Calu3 (cell line): ENCODE measurements around the gene TJAP1. TPM values are rescaled to one million over a fixed set of nuclear protein-coding genes. Genes with fewer than 3 reads are reported as not detected.

Source experiments
- BruUV-seq: library from RNA; stranded (reverse); fragments of 400-500 nt; replicated peaks from 2 replicates; lab custom pipeline; 2021; lab: Mats Ljungman, UMichigan
- CTCF ChIA-PET: fragments of 300-600 bp; sonication (Branson Sonifier 250); formaldehyde crosslinking; loops from one replicate; lab custom pipeline; 2022; ENCODE audit warnings: antibody characterized with exemption; lab: Charles Lee
- DNase-seq: peaks from one replicate; pipeline ENCODE4 v3.0.0; 2022
- H3K27ac Mint-ChIP-seq: one replicate; pipeline ENCODE4 v1.8.0; 2022; ENCODE audit warnings: mixed read lengths; ENCODE audit not compliant: unreplicated experiment
- H3K27me3 Mint-ChIP-seq: one replicate; pipeline ENCODE4 v1.8.0; 2022; ENCODE audit warnings: mixed read lengths; ENCODE audit not compliant: unreplicated experiment
- H3K36me3 Mint-ChIP-seq: one replicate; pipeline ENCODE4 v1.8.0; 2022; ENCODE audit warnings: mild to moderate bottlenecking, moderate library complexity, mixed read lengths; ENCODE audit not compliant: insufficient read depth, unreplicated experiment
- H3K4me1 Mint-ChIP-seq: one replicate; pipeline ENCODE4 v1.8.0; 2022; ENCODE audit warnings: mild to moderate bottlenecking, low read depth, mixed read lengths; ENCODE audit not compliant: unreplicated experiment
- H3K4me3 Mint-ChIP-seq: one replicate; pipeline ENCODE4 v1.8.0; 2022; ENCODE audit warnings: mild to moderate bottlenecking, low read depth, moderate library complexity, mixed read lengths; ENCODE audit not compliant: unreplicated experiment
- H3K9me3 Mint-ChIP-seq: one replicate; pipeline ENCODE4 v1.8.0; 2022; ENCODE audit warnings: low read depth, mixed read lengths; ENCODE audit not compliant: unreplicated experiment
- intact Hi-C: fragments of 100-400 bp; cut with micrococcal nuclease; formaldehyde crosslinking; loops from one replicate; pipeline ENCODE4 v1.10.0; 2022; ENCODE audit not compliant: unreplicated experiment
- total RNA-seq: library from RNA; stranded (reverse); gene quantifications from 2 replicates; pipeline ENCODE4 v1.2.3, GENCODE V29; 2022
- TF ChIP-seq, protein P1 (sequence below): fragments of 200-600 bp; IDR thresholded peaks from one replicate; pipeline ENCODE4 v1.8.0; 2022; ENCODE audit warnings: antibody characterized with exemption; ENCODE audit not compliant: unreplicated experiment

Gene TJAP1
- total RNA-seq, 1 experiment from 2014 or later = 72.3 TPM

DNA sequence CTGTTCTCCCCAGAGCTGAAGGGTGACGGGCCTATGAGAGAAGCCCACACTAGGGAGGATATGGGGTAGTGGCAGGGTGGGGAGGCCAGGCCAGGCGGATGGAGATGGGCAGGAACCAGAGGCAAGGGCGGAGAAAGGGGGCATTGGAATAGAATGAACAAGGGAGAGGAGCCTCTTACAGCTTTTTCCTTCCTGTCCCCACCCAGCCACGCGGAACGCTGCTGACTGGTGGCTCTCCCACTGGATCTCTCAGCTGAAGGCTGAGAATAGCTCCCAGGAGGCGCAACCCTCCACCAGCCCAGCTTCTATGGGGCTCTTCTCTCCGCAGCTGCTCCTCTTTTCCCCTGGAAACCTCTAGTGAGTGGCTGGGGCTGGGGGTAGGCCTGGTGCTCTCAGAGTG lies 32.8 kb upstream of the TJAP1 start:
- Mint-ChIP-seq H3K27ac (no peak overlapping the region), H3K4me3 (no peak overlapping the region), H3K27me3 (no peaks in the 10 kb centered on the region), H3K4me1 (no peaks in the 10 kb centered on the region), H3K9me3 (no peaks in the 10 kb centered on the region), H3K36me3 (peaks cover 38% of the 10 kb centered on the region)
- CTCF ChIA-PET = interaction anchor here (0.6 kb wide), 1 partner anchor 28 kb away, joined by 3 read pairs; no protein-coding TSS in a partner anchor
- intact Hi-C loops = no loop called here
- no TSS peak for BruUV-seq
- TF ChIP-seq, protein P1, sequence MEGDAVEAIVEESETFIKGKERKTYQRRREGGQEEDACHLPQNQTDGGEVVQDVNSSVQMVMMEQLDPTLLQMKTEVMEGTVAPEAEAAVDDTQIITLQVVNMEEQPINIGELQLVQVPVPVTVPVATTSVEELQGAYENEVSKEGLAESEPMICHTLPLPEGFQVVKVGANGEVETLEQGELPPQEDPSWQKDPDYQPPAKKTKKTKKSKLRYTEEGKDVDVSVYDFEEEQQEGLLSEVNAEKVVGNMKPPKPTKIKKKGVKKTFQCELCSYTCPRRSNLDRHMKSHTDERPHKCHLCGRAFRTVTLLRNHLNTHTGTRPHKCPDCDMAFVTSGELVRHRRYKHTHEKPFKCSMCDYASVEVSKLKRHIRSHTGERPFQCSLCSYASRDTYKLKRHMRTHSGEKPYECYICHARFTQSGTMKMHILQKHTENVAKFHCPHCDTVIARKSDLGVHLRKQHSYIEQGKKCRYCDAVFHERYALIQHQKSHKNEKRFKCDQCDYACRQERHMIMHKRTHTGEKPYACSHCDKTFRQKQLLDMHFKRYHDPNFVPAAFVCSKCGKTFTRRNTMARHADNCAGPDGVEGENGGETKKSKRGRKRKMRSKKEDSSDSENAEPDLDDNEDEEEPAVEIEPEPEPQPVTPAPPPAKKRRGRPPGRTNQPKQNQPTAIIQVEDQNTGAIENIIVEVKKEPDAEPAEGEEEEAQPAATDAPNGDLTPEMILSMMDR = no peak
- no peak for DNase-seq

GRCh38 chr6:43445576-43445975 lies 31.8 kb upstream of the TJAP1 start:
- BruUV-seq = no TSS peak
- Mint-ChIP-seq H3K9me3 (no peaks in the 10 kb centered on the region), H3K36me3 (peaks cover 40% of the 10 kb centered on the region), H3K27me3 (no peaks in the 10 kb centered on the region), H3K27ac (no peak overlapping the region), H3K4me1 (no peaks in the 10 kb centered on the region), H3K4me3 (no peak overlapping the region)
- TF ChIP-seq, protein P1 = no peak
- no peak for DNase-seq
- CTCF ChIA-PET = interaction anchor here (0.5 kb wide), 1 partner anchor 47 kb away, joined by 3 read pairs; no protein-coding TSS in a partner anchor
- intact Hi-C loops = no loop called here

GRCh38 chr6:43447604-43448003 lies 29.8 kb upstream of the TJAP1 start:
- Mint-ChIP-seq H3K9me3 (no peaks in the 10 kb centered on the region), H3K36me3 (peaks cover 36% of the 10 kb centered on the region), H3K27me3 (no peaks in the 10 kb centered on the region), H3K4me1 (no peaks in the 10 kb centered on the region), H3K27ac (no peak overlapping the region), H3K4me3 (no peak overlapping the region)
- CTCF ChIA-PET = no interaction called here
- no TSS peak for BruUV-seq
- intact Hi-C loops = no loop called here
- TF ChIP-seq, protein P1 = no peak
- DNase-seq = no peak

- CTCF ChIA-PET = interaction anchor here (0.6 kb wide), 1 partner anchor 128 kb away, joined by 5 read pairs; no protein-coding TSS in a partner anchor
- Mint-ChIP-seq H3K36me3 (peaks cover 41% of the 10 kb centered on the region), H3K4me3 (no peak overlapping the region), H3K4me1 (no peaks in the 10 kb centered on the region), H3K9me3 (no peaks in the 10 kb centered on the region), H3K27ac (no peak overlapping the region), H3K27me3 (peaks cover 1% of the 10 kb centered on the region)
- intact Hi-C loops = no loop called here
- TF ChIP-seq, protein P1 = no peak
- BruUV-seq = no TSS peak
- no peak for DNase-seq
Measured at GRCh38 chr6:43448916-43449315, 28.5 kb upstream of the TJAP1 start.
